ENCODE data around the gene LUM.

LUM gene

GRCh38 chr12:91142221-91142631, 30.9 kb upstream of the LUM start:
- in situ Hi-C loops (cut with HindIII; ENCODE audit: low sequenced_read_pairs), result no loop called here
- no peak overlapping the region for H3K4me3 ChIP-seq (ENCODE audit: low read depth, low read length)
- DNase-seq (ENCODE audit: low read depth, low spot score), result no peak
- TF ChIP-seq CTCF (IDR thresholded peaks at IDR 0.05; ENCODE audit: low read depth, low read length), result no peak

- no peak for TF ChIP-seq CTCF (IDR thresholded peaks at IDR 0.05; ENCODE audit: low read depth, low read length)
- H3K4me3 ChIP-seq (ENCODE audit: low read depth, low read length), result no peak overlapping the region
- in situ Hi-C loops (cut with HindIII; ENCODE audit: low sequenced_read_pairs), result no loop called here
- peak; percentile 88 for DNase-seq (ENCODE audit: low read depth, low spot score)
Measured at GRCh38 chr12:91140026-91140931, 29.0 kb upstream of the LUM start.

GRCh38 chr12:91139286-91139685, 28.0 kb upstream of the LUM start:
- DNase-seq (ENCODE audit: low read depth, low spot score), result no peak
- H3K4me3 ChIP-seq (ENCODE audit: low read depth, low read length), result no peak overlapping the region
- no peak for TF ChIP-seq CTCF (IDR thresholded peaks at IDR 0.05; ENCODE audit: low read depth, low read length)
- in situ Hi-C loops (cut with HindIII; ENCODE audit: low sequenced_read_pairs), result no loop called here

GRCh38 chr12:91138337-91138920, 27.1 kb upstream of the LUM start:
- DNase-seq (ENCODE audit: low read depth, low spot score), result no peak
- no peak for TF ChIP-seq CTCF (IDR thresholded peaks at IDR 0.05; ENCODE audit: low read depth, low read length)
- in situ Hi-C loops (cut with HindIII; ENCODE audit: low sequenced_read_pairs), result no loop called here
- H3K4me3 ChIP-seq (ENCODE audit: low read depth, low read length), result no peak overlapping the region

- no peak overlapping the region for H3K4me3 ChIP-seq (ENCODE audit: low read depth, low read length)
- no peak for TF ChIP-seq CTCF (IDR thresholded peaks at IDR 0.05; ENCODE audit: low read depth, low read length)
- DNase-seq (ENCODE audit: low read depth, low spot score), result peak; percentile 76
- in situ Hi-C loops (cut with HindIII; ENCODE audit: low sequenced_read_pairs), result no loop called here
Measured at GRCh38 chr12:91133871-91134270, 22.6 kb upstream of the LUM start.

GRCh38 chr12:91129662-91130362, 18.5 kb upstream of the LUM start:
- no peak for TF ChIP-seq CTCF (IDR thresholded peaks at IDR 0.05; ENCODE audit: low read depth, low read length)
- no peak for DNase-seq (ENCODE audit: low read depth, low spot score)
- H3K4me3 ChIP-seq (ENCODE audit: low read depth, low read length), result no peak overlapping the region
- in situ Hi-C loops (cut with HindIII; ENCODE audit: low sequenced_read_pairs), result no loop called here

Data from astrocyte of the spinal cord (primary cell).